ENCODE measurements around the gene MRGPRG.

MRGPRG gene

GRCh38 chr11:3194016-3194816 is 24.4 kb downstream of the MRGPRG start:
- no peak for DNase-seq

DNA sequence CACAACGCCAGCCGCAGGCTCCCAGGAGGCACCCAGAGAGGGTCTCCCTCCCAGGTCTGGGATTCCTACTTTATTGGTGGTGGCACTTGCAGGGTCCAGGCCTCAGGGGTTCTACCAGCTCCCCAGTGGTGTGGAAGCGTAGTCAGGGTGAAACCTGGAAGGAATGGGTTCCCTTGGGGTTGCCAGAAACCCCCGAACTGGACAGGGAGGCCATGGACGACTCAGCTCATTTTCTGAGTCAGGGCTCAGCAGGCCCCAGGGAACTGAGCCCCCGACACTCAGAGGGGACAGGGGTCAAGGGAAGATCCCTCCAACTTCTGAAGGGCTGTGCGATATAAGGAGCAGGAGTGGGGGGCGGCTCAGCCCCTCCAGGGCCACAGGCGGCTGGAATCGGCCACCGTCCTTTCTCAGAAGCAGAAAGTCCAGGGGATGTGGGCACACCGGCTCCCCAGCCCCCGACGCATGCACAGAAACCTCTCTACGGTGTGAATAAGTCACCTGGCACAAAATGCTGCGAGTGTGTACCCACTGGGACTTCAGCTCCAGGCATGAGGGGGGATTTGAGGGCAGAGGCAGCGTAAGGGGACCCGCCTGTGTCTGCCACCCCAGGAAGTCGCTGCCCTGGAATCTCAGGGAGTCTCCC is 25.1 kb downstream of the MRGPRG start:
- no peak for DNase-seq

DNA sequence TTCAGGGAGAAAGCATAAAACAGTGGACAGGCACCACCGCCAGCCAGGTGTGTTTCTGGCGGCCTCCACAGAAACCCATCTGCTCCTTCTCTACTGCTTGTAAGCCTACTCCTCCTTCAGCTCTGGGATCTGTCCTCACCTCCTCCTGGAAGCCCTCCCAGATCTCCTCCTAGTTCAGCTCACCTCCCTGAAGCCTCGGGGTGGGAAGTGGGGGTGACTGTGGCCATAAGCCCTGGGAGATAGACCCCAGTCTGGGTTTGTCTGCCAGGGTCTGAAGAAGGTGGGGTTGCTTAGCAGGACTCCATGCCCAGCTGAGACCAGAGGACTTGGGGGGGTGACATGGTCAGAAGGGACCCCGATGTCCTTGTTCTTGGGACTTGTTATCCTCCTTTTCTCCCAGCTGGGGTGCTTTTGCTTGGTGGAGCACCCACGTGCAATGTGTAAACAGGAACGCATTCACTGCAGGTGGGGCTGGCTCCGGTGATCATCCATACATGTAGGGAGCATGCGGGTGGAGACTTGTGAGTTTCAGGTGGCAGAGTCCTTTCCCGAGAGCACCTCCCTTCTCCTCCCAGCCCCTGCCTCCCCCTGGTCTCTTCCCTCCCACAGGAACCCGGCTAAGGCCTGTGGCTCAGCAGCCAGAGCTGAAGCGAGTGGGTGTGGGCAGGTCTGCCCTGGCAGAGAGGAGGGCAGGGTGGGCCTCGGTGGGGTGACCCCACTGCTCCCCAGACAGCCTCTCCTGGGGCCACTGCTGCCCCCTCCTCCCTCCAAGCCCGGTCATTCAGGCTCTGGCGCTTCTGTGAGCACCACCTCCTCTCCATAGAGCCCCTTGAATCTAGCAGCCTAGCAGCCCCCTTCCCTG is 25.9 kb downstream of the MRGPRG start:
- no peak for DNase-seq

- no peak for DNase-seq
These were observed 26.9 kb downstream of the MRGPRG start for GRCh38 chr11:3191586-3192324.

- DNase-seq, result no peak
These were observed 28.0 kb downstream of the MRGPRG start for GRCh38 chr11:3190600-3190999.

DNA sequence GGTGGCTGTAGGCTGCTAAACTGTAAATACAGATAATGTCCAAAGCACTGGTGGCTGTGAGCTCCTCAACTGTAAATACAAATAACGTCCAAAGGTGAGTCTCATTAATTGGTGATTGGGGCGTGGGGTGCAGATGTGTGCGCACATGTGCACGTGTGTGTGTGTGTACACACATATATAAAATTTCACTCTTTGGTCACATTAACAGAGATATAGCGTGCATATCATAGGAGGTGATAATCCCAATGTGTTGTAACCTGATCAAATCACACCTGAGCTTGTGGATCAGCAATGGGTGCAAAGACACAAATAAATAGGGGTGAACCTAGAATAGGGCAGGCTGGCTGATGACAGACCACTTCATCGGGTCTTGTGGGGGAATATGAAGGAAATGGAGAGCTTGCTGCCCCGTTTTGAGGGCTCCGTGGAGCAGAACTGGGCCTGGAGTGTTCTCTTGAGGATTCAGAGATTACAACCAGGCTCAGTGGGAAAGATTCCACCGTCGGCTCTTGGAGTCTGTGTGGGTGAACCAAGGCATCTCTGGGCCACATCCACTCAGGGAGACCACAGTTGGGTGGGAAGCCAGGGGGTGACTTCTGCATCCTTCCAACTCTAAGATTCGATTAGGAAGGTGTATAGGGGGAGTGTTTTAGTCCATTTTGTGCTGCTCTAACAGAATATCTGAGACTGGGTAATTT is 28.6 kb downstream of the MRGPRG start:
- DNase-seq, result no peak

DNA sequence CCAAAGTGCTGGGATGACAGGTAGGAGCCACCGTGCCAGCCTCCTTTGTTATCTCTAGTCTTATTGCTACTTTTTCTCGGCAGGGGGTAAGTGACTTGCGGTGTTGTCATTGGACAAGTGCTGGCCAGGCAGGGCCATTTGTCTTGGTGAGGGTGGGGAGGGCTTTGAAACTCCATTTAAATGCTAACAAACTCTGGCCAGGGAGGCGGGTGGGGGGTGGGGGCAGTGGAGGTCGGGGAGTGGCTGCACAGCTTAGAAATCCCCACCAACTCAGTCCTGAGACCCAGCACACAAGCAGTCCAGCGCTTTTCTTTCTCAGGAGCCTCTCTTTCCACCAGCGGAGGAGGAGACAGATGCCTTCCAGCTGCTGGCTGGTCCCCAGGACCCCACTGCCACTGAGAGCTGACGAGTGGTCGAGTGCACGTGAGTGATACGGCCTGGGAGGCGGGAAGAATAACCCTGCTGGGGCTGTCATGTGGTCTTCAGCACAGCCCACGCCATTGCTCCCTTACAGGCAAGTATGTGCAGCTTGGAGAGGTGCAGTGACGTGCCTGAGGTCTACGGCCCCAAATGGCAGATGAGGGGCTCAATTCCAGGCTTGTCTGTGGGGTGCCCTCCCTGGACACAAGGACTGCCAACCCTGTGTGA is 29.3 kb downstream of the MRGPRG start:
- DNase-seq, result no peak

- no peak for DNase-seq
These were observed 30.0 kb downstream of the MRGPRG start for GRCh38 chr11:3188496-3189195.

DNA sequence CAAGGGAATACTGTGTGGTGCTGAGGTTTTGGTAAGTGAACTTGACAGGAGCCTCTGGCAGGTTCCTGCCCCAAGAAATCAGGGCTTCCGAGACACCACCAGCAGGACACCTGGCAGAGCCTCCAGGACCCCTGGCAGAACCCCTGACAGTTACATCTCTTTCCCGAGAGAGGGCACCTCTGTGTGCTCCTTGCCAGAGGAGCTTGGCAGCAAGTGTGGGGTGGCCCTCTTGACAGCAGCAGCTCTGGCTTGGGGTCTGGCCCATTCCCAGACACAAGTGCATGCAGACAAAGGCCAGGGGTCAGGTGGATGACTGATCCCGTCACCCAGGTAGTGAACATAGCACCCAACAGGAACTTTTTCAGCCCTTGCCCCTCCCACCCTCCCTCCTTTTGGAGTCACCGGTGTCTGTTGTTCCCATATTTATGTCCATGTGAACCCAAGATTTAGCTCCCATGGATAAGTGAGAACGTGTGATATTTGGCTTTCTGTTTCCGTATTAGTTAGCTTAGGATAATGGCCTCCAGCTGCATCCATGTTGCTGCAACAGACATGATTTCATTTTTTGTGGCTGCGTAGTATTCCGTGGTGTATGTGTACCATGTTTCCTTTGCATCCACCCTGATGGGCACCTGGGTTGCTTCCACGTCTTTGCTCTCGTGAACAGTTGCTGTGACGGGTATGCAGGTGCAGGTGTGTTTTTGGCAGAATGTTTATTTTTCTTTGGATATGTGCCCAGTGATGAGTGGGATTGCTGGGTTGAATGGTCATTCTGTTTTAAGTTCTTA is 32.3 kb downstream of the MRGPRG start:
- no peak for DNase-seq

DNA sequence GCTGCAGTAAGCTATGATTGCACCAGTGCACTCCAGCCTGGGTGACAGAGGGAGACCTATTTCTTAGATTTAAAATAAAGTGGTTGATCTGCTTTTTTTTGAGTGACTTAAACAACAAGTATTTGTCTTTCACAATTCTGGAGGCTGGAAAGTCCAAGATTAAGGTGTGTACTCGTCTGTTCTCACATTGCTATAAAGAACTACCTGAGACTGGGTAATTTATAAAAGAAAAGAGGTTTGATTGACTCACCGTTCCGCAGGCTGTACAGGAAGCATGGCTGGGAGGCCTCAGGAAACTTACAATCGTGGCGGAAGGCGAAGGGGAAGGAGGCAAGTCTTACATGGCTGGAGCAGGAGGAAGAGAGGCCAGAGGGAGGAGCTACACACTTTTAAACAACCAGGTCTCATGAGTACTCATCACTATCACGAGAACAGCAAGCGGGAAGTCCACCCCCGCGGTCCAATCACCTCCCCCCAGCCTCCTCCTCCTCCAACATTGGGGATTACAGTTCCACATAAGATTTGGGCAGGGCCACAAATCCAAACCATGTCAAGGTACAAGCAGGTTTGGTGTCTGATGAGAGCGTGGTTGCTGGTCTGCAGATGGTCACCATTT is 33.8 kb downstream of the MRGPRG start:
- DNase-seq, result no peak

- DNase-seq, result no peak
These were observed 35.1 kb downstream of the MRGPRG start for GRCh38 chr11:3183523-3183922.

DNA sequence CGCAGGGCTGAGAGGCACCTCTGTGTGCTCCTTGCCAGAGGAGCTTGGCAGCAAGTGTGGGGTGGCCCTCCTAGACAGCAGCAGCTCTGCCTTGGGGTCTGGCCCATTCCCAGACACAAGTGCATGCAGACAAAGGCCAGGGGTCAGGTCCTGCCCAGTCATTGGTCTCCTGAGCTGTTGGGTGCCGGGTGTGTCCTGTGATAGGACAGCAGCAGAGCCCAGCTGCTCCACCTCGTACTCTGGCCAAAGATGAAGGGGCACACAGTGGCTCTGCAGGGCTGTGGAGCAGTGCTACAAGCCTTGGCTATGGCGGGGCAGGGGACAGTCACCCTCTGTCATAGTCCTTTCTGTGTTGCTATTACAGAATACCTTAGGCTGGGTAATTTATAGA is 36.2 kb downstream of the MRGPRG start:
- no peak for DNase-seq

GRCh38 chr11:3181725-3182461 is 36.7 kb downstream of the MRGPRG start:
- DNase-seq, result no peak

DNA sequence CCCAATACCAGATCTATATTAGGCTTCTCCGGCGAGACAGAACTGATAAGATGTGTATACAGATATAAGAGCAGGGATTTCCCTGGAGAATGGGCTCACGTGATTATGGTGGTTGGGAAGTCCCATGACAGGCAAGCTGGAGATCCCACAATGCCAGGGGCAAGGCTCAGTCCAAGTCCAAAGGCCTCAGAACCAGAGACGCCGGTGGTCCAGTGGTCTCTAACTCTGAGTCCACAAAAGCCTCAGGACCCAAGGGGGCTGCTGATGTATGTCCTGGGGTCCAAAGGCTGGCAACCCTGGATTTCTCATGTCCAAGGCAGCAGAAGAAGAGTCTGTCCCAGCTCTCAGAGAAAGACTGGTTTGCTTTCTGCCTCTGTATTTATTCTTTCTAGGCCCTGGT is 37.7 kb downstream of the MRGPRG start:
- no peak for DNase-seq

- DNase-seq, result no peak
These were observed 40.3 kb downstream of the MRGPRG start for GRCh38 chr11:3178349-3178748.

GRCh38 chr11:3177931-3178330 is 40.7 kb downstream of the MRGPRG start:
- DNase-seq, result no peak

- DNase-seq, result no peak
These were observed 42.1 kb downstream of the MRGPRG start for GRCh38 chr11:3176487-3176886.

- no peak for DNase-seq
These were observed 43.4 kb downstream of the MRGPRG start for GRCh38 chr11:3175194-3175593.

- DNase-seq, result no peak
These were observed 44.2 kb downstream of the MRGPRG start for GRCh38 chr11:3174387-3174786.

Measured in T-helper 1 cell (primary cell).